GM21447 (cell line): ENCODE measurements around the gene SMS.
A peak's percentile ranks its signal among the peaks of the same experiment; 100 is the strongest.

ENCODE experiments used
- ATAC-seq: cut with Tn5 transposase; IDR thresholded peaks from one replicate; pipeline ENCODE4 v1.9.1; 2021; ENCODE audit not compliant: unreplicated experiment

The SMS gene

DNA sequence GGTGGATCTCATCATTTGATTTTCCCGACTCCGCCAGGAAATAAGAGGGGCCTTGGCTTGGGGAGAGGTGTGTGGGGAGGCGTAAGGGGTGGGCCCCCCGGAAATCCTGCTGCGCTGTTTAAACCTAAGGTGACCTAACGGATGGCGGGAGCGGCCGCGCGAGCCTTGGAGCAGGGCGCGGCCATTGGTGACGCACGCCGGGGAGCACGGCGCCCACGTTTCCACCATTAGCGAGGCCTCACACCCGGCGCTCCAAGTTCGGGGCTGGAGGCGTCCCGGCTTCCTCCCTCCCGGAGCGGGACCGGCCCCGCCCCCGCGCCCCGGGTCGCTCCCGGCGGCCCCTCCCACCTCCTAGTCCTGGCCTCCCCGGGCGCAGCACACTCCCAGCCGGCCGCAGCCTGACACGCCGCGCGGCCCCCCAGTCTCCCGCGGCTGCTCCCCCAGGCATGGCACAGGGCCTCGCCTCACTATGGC, at the start of gene SMS:
SMS (plus strand) TSS at position 354 of the 474 bp plus-strand sequence; CDS start at position 470, 116 bp downstream.
- ATAC-seq: peak; percentile 70

DNA sequence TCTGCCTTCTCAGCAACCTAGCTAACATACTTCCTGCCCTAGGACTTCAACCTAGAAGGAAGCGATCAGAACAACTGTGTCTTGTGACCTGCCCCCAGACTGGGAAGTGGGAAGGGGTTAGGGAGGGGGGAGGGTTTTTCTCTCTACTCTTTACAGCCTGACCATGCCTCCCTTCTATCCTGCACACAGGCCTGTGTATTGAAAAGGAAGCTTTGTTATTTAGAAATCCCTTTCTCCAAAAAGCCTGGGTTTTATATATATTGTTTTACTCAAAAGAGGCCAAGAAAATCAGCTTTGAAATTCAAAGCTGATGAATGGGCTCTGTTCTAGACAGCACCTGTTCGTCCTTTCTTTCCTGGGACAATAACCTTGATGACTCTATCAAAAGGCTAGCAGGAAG, 35.2 kb upstream of the SMS start:
- no peak for ATAC-seq

DNA sequence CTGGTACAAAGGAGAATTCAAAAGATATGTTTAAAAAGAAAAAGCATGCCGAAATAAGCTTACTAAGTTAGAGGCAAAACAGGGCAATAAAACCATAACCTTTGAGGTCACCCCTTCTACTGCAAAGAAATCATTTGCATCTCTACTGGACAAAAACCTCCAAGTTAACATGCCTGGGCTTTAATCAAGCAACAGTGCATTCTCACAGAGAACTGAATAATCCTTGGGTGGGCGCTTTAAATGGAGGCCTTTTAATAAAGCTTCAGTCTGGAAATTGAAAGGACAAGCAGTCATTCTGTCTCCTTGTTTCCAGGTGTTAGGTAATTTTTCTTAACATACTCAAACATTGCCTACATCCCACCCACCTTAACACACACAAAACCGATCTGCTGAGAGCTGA, 34.6 kb upstream of the SMS start:
- ATAC-seq: no peak

DNA sequence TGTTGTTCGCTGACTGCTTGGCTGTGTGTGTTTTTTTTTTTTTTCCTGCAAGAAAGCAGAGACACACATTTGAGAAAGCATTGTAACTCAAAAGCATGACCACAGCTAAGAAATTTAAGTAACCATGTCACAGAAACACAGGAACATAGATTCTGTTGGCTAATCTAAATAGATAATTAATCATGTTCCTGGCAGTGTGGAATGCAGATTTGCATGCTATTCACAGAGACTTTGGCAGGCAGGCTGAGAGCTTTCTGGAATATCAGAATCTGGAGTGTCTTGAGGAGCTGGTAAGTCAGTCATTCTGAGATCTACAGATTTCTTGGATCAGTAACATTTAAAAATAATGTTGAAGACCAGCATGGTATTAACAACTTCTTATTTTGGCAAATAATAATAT, 33.2 kb upstream of the SMS start:
- no peak for ATAC-seq

DNA sequence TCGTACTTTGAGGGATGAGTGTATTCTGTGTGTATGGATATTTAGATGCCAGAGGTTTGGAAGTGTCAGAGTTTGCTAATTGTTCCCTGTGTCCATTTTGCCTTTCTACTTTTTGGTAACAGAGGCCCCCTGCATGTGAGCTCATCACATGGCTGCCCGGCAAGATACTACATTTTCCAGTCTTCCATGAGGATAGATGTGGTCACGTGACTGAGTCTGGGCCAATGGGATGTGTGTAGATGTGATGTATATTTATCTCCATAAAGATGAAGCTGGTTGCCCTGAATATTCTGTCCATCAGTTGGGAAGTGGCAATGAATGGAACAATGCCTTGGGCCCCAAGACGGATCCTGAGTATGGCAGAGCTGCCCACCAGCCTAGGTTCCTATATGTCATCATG, 29.0 kb upstream of the SMS start:
- ATAC-seq: no peak

DNA sequence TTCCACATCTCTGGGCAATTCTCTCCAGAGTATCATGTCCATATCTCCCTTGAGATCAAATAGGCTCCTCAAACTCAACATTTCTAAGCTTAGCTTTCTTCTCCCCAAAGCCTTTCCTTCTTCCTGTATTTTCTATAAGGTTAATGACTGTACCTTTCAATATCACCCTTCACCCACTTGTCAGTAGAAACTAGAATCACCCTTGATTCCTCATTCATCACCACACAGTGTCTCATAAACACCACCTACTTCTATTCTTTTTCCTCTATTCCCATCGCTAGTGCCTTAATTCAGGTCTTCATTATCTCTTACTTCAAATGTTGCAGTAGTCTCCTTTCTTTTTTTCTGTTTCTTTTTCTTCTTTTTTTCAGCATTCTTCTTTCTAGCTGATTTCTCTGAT, 28.3 kb upstream of the SMS start:
- no peak for ATAC-seq

DNA sequence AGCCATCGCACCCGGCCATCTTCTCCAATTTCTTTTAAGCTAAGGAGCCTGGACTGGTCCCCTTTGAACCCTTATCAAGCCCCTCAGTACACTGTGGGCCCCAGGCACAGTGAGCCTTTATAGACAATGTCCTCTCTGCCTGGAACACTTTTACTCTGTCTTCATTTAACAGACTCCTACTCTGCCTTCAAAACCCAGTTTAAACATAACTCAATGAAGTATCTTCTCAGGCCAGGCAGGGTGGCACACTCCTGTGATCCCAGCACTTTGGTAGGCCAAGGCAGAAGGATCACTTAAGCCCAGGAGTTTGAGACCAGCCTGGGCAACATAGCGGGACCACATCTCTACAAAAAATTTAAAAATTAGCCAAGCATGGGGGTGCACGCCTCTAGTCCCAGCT, 27.5 kb upstream of the SMS start:
- ATAC-seq: no peak

DNA sequence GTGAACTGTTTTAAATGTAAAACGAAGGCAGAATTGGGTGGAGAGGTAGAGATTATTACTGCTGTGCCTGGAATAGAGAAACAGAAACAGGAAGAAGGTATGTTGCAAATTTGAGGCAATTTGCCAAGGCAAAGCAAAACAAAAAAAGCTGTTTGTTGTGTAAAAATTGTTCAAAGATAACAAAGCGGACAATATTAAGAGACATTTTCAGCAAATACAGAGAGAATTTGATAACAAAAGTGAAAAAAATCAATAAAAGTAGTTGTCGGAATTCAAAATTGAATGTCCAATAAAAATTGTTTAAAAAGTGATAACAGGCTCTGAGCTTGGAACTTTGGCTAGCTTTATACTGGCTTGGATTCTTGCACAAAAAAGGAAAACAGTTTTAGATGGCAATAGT, 14.4 kb upstream of the SMS start:
- ATAC-seq: no peak

DNA sequence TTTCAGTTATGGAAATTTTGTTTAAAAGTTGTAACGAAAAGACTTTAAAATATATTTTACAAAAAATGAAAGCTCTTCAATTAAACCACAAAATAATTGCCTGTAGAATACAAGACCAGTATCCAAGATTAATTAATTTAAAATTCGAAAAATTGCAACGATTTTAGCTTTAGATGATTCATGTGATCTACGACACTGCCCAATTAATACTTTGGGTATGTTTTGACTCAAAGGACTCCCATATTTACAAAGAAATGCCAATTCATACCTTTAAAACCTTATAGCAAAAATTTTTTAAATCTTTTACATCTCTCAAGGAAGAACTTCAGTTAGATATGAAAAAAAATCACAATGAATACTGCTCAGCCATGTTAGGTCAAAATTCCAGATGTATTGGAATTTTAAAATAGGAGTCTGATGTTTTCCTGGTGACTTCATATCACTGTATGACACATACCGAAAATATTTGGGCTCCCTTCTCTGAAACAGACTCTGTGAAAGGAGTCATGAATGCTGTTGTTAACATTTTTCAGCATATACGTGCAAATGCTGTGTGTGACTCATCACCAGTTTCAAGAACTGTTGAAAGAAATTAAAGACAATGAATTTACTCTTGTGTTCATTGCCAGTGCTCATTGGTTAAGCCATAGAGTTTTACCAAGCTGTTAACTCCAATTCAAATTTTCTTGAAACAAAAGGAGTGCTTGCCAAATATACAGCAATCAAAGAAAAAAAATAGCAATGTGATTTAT, 13.8 kb upstream of the SMS start:
- ATAC-seq: peak; percentile 75

DNA sequence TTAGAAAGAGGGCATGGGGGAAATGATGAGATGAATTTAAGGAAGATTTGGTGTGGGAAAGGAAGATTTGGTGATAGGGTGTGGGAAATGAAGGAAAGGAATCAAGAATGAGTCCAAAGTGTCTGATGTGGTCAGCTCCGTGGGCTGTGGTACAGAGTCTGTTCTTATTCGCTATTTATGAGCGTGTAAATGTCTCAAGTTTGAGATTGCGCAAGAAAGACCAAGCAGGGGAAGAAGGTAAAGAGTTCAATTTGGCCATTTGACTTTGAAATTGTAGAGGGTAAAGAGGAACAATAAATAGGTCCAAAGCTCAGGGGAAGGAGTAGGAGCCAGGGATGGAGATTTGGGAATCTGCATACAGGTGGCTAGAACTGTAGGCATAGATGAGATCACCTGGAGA, 11.3 kb upstream of the SMS start:
- no peak for ATAC-seq

DNA sequence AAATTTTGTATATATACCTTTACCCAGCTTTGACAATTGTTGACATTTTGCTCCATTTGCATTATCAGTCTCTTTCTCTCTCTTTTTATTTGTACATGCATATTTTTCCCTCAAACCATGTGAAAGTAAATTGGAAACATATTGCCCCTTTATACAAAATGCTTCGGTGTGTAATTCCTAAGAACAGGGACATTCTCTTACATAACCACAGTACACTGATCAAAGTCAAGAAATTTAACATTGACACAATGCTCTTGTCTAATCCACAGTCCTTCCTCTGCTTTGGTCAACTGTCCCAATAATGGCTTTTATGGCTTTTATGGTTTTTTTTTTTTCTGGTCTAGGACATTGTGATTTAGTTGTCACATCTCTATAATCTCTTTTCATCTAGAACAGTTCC, 9.5 kb upstream of the SMS start:
- ATAC-seq: no peak

DNA sequence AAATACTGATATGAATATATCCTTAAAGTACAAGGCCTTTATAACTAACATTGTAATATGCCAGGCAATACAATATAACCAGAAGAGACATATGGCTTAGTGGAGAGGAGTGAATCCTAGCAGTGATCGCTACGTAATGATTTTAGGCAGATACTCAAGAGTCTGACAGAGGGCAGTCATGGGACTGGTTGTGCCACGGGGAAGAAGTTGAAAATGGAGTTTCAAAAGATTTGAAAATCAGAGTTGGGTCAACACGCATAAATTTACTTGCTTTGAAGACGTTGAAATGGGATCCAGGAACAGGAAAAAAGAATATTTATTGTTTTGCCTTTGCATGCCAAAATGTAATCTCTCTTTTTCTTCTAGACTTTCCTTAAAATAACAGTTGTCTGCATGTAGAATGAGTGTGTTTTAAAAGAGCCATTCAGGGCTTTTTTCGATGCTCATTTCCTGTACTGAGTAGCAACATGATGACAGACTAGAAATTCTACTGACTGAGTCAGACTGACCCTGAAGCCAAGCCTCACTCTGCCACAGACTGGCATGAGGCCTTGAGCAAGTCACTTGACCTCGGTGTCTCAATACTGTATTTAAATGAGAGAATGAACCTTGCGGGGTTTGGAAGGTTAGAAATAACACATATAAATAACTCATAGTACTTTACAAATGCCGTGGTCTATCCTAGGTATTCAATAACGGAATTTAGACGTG, 8.1 kb upstream of the SMS start:
- ATAC-seq: no peak

DNA sequence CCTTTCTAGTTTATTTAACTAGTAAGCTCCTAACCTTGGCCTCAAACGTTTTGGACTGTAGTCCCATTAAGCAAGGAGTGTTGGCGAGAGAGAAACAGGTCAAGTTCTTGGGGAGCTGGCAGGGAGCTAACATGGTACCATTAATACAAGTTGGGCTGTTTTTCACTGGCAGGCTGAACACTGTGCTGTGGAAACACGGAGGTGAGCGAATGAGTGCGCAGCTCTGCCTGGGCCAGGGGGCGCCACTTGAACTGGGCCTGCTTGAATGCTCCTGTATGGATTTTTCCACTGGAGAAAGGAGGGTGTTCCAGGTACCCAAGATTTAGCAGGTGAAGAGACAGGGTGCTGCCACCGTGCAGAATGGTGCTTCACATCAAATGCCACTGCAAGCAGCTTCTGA, 7.4 kb upstream of the SMS start:
- ATAC-seq: no peak

DNA sequence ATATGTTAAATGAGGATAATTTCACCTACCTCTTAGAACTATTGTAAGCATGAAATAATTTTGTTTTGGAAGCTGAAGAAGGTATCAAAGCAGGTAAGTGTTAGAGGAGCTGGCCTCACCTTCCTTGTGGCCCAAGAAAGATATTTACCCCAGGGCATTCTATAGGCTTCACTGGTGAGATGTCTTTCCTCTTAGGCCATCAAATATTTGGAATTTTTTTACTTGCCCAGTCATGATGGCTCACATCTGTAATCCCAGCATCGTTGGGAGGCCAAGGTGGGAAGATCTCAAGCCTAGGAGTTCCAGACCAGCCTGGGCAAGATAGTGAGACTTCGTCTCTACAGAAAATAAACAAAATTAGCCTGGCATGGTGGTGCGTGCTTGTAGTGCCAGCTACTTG, 6.1 kb upstream of the SMS start:
- ATAC-seq: no peak

DNA sequence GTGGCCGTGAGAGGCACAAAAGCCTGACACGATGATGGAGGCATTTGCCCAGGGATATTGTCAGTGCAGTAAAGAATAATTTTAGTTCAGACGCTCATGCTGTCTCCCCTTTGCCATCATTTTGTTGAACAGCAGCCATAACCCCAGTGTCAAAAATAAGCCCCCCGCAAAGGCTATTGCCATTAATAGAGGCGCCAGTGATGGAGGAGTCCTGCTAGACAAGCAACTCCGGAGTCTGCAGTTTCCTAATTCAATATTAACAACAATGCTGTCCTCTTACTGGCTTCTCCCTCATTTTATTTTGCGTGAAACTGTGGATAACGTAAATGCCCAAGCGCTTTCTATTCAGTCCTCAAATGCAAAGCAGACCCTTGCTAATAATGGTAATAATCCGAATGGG, 603 bp upstream of the SMS start:
- no peak for ATAC-seq

DNA sequence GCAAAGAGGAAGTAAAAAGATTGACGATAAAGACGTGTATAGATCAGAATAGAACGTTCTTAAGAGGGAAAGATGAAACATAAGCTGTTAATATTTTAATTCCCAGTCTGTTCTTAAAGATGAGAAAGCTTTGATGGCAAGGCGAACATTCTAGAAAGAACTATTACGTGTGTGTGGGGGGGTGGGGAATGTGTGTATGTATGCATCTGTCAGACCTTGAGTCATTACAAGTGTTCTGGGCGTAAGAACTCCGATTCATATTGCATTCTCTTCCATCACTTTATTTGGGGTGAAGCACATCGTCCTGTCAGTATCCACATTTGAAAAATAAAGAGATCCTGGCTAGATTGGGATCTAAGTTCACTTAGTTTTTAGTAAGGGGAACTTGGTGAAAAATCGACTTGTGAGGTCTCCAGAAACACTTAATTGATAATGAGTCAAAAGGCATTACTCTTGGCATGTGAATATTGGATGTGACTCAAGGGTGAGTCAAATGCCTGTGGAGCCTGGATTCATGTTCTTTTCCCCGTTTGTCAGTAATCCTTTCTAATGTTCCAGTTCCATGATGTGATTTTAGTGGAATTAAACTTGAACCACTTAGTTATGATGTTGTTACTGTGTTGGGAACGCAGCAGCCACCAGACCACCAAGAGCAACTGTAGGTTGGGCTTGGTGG, 3.1 kb downstream of the SMS start:
- ATAC-seq: no peak

DNA sequence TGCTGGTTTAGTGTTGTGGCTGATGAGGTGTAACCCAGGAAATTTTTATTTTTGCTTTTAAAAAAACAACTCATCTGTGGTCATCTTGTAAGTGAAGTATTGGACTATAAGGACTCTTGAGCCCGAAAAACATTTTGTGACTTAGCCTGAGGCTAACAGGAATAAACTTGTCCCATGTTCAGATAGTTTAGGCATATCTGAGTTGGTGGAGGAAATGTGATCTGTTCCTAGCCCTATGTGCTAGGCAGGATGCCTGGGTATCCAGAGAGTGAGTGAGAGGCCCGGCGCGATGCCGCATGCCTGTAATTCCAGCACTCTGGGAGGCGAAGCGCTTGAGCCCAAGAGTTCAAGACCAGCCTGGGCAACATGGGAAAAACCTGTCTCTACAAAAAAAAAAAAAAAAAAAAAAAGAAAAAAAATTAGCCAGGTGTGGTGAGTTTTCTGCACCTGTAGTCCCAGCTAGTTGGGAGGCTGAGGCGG, 3.7 kb downstream of the SMS start:
- ATAC-seq: no peak

DNA sequence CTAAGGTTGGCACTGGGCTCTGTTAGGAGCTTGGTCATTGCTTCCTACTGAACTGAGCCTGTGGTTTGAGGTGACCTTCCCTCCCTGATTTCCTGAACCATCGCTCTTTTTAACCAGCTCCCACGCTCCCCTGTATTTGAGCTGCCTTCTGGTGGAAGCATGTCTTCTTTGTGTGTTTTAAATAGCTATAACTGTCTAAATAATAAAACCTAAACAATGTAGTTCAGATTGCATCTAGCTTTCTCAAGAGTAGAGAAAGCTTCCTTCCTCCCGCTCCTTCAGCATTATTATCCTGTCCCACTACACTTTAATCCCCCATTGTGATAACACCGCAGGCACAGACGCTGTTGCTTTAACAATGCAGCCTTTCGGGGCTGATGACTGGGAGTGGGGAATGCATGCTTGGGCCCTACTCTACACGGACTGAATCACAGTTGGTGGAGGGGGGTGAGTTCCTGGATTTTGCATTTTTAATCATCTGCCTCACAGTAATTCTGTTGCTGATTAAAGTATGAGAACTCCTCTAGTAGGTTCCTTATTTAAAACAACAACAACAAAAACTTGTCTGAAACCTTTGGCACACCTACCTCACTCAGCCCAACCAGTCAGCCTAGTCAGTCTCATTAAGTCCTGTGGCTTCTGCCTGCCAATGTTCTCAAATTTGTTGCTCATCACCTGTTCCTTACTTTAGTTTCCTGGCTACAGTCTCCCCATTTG, 6.6 kb downstream of the SMS start:
- no peak for ATAC-seq

DNA sequence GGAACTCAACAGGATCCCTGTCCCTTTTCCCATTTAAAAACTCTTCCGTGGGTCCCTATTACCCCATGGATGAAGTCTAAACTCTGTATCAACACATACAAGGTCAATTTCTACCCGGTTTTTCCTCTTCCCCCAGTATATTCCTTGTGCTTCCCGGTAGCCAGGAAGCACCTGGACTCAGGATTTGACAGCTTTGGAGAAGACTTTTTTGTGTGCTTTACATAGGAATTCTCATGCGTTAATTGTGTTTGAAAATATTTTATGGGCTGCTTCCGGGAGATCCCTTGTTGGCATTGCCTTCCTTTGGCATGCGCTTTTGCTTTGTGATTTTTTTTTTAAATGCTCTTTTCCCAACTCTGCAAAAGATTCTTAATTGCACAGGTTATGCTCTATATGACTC, 7.2 kb downstream of the SMS start:
- ATAC-seq: no peak

DNA sequence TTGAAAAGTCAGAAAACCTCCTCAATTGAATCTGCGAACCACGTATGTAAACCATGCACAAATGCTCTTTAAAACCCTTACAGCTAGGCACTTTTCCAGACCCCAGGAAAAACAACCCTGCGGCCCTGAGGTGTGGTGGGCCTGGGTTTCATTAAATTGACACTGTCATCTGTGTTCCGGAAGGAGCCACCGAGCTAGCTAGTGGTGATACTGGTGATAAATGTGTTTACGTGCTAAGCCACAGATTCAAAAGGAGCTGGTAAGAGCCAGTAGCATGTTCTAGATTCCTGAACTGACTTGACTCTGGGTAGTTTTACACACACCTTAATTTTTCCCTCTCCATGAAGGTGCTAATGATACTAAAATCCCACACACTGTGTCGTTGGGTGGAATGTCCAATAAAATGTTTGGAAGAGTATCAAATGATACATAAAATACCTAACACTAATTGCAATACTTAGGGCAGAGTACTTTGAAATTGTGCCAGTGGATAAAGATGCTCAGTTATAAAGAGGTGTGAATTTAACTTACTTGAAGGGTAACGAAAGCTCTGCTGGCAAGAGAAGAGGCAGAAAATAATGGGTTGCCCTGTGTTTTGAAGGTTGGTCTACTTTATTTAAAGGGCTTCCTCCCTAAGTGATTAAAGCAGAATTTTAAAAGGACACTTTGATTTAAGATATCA, 8.5 kb downstream of the SMS start:
- no peak for ATAC-seq

DNA sequence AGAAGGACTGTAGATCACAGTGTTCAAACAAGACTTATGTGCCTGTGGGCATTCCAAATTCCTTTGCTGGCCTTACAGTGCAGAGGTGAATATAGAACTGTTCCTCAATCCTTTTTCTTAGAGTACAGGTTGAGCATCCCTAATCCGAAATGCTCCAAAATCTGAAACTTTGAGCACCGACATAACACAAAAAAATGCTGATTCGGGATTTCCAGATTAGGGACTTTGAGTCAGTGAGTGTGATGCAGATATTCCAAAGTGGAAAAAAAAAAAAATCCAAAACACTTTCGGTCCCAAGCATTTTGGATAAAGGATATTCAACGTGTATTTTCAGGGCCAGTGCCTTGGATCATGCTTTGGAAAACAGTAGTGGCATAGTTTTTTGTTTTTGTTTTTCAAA, 9.2 kb downstream of the SMS start:
- ATAC-seq: no peak
